ENCODE data around the gene MPHOSPH6.
"Not testable (repeated sequence)": the region's sequence is repeated elsewhere in the genome, so short reads cannot be mapped to it uniquely, and the experiment has no call there.

Gene MPHOSPH6

GRCh38 chr16:82169861-82170845, at the start of gene MPHOSPH6:
Gene MPHOSPH6, minus strand, starts transcription at chr16:82170224. Its CDS starts 49 bp downstream, at chr16:82170175.
- DNase-seq = peak; percentile 46 to 94 (median 82)

- no peak for DNase-seq
Observed at GRCh38 chr16:82219298-82219697, 49.3 kb upstream of the MPHOSPH6 start.

- DNase-seq = not testable (repeated sequence)
Observed at GRCh38 chr16:82209314-82209713, 39.3 kb upstream of the MPHOSPH6 start.

GRCh38 chr16:82203198-82203597, 33.2 kb upstream of the MPHOSPH6 start:
- no peak for DNase-seq

DNA sequence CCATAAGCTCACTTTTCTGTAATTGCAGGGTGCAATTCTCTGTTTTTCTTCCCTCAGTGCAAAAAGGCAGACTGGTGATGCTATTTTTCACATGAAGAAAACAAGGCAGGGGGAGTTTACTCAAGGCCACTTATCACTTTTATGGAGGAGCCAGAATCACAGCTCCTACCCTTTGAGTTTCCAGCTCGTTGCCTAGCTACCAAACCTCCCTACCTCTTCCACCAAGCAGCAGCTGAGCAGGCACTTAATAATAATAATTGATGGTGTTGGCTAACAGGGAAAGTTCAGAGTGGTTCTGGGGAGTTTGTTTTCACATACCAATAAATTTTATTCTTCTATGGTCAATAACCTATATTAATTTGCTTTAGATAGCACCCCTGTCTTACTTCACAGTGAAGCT, 31.9 kb upstream of the MPHOSPH6 start:
- no peak for DNase-seq

DNA sequence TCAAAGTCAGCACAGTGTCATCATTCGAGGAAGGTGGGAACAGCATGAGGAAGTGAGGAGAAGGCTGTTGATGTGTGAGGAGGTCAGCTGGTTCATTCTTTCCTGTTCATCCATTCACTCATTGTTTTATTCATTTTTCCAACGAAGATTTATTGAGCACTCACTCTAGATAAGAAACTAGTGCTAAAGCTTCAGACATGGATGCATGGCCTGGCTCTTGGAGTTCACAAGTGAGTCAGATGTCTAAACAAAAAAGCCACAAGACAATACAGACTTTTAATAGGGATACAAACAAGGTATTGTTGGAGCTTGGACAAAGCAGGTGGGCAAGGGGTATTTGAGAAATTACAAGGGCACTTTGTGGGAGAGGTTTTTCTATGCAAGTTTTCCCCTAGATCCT, 31.3 kb upstream of the MPHOSPH6 start:
- no peak for DNase-seq

- no peak for DNase-seq
Observed at GRCh38 chr16:82199209-82199608, 29.2 kb upstream of the MPHOSPH6 start.

GRCh38 chr16:82197540-82198240, 27.7 kb upstream of the MPHOSPH6 start:
- no peak for DNase-seq

DNA sequence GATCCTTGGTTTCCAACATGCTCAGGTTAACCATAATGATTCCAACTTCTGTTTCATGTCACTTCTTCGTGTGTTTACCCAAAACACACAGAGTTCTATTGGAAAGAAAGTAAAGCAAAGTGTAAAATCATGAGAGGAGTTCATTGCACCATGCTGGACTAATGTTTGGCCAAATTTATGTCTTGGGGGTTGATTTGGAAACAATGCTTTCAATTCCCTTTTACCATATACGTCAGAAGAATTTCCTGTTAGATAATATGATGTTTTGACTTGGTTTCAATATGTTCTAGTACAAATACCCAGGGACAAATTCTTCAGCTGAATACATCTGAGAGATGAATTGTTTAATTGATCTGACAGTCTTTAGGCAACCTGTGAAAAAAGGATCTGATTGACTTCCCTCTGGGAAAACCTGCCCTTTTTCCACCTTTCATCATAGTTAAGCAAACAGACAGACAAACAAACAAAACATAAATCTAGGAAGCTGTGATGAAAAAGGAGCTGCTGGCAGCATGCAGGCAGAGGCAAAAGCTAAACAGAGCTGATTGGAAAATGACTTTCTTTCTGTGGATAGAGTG, 26.0 kb upstream of the MPHOSPH6 start:
- no peak for DNase-seq

- DNase-seq = no peak
Observed at GRCh38 chr16:82194086-82194485, 24.1 kb upstream of the MPHOSPH6 start.

DNA sequence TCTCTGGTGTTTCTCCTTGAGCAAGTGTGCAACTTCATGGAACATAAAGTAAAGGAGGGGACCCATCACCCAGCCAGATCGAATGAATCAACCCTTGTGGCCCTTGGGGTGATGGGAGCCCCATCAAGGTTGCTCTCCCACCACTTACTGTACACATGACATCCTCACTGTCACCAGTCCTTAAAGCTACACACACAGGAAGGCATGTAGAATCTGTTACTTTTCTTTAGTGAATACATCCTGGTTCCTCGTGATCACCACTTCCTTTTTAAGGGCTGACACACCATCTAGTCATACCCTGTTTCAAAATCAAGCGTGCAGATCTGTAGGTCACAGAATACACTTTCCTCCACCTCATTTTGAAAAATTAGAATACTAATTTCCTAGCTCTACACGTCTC, 22.6 kb upstream of the MPHOSPH6 start:
- DNase-seq = peak in 2 of 14 donors; percentile 0 to 12

DNA sequence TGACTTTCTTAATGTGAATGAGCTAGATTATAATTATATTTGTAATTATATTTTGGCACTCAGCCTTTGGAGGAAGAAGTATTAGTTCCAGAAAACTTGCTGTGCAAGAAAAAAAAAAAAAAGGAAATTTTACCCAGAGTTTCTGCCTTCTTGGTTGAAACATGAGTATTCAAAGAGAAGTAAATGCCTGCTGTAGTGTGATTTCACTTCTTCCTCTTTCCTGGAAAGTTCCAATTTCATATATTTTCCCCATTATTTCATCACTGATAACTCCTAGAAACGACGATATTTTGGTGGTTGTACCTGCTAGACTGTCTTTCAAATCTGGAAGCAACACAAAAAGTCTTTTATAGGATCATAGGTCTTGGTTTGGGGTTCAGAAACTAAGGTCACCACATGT, 20.4 kb upstream of the MPHOSPH6 start:
- DNase-seq = no peak

- no peak for DNase-seq
Observed at GRCh38 chr16:82187829-82188228, 17.8 kb upstream of the MPHOSPH6 start.

GRCh38 chr16:82185012-82185411, 15.0 kb upstream of the MPHOSPH6 start:
- no peak for DNase-seq

DNA sequence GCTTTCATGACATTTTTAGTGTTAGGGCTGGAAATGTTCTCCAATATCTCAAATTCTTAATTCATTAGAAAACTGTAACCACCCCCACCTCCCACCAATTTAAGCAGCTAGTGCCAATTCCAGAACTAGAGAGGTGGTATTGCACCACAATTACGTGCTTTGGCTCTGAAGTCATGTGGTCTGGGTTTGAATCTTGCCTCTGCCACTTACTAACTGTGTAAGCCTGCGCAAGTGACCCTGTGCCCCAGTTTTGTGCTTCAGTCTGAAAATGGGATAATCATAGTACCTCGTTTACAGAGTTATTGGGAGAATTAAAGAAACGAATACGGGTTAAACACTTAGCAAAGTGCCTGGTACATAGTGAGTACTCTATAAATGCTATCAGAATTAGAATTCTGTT, 14.2 kb upstream of the MPHOSPH6 start:
- no peak for DNase-seq

DNA sequence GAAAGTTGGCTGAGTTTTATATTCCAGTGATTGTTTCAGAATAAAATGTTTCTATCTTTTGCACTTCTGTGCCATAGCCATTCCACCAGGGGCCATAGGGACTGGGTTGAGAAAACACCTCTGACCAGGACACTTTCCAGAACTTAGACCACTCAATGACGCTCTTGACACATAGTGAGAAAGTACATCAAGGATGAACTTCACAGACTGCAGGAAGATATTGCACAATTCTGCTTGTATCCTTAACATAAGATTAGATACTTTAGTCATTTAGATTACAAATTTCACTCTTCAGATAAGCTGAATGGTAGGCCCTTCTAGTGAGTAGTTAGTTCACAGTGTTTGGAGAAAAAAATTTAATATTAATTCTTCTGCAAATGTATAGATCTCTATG, 13.0 kb upstream of the MPHOSPH6 start:
- no peak for DNase-seq

- DNase-seq = no peak
Observed at GRCh38 chr16:82182266-82183003, 12.4 kb upstream of the MPHOSPH6 start.

DNA sequence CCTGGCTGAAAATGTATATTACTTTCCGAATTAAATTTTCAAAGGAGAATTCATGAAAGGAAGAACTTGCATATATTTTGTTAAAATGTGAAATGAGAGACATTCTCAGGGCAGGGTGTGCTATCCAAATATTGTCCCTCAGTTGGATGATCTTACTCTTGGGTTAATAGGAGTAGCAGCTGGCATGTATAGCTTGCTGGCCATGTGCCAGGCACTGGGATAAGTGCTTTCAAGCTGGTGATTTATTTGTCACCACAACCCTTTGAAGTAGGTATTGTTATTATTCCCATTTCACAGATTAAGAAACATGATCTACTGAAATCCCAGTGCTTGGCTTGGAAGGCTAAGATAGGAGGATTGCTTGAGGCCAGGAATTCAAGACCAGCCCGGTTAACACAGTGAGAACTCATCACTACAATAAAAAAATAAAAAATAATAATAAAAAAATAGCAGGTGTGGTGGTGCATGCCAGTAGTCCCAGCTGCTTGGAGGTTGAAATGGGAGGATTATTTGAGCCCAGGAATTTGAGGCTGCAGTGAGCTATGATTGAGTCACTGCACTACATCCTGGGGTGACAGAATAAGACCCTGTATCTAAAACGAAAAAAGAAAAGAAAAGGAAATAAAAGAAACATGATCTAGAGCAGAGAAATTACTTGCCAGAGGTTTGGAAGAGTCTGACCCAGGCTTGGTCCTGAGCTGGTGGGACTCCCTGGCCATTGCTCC, 11.6 kb upstream of the MPHOSPH6 start:
- no peak for DNase-seq

- no peak for DNase-seq
Observed at GRCh38 chr16:82178352-82178751, 8.3 kb upstream of the MPHOSPH6 start.

DNA sequence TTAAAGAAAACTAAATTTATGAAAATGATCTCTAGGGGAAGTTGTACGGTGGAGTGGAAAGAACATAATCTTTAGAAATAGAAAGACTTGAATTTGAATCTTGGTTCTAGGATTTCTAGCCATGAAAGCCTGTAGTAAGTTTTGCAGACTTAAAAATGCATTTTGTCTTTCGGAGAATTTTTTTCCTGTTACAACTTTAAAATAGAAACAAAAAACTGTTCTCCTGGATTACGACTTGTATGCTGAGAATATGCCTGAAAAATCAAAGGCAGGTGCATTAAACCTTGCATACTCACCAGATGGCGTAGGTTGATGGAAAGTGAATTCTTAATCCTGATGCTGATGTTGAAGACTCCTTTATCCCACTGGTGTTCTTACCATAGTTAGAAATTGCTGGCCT, 7.5 kb upstream of the MPHOSPH6 start:
- DNase-seq = no peak

DNA sequence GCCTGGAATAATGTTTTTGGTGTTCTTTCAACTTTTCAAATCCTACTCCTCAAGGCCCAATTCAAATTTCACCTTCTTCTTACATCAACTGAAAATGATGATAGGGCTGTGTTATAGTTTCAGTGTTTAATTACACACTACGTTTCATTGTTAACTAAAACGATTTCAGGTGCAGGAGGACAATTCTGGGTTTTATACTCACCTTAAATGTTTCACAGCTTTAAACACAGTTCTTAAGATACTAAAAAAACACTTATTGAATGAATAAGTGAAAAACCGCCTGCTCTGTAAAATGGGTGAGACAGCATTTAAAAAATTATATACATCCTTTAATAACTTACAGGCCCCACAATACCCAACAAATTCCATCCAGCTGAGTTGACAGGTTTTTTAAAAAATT, 6.2 kb upstream of the MPHOSPH6 start:
- DNase-seq = no peak

DNA sequence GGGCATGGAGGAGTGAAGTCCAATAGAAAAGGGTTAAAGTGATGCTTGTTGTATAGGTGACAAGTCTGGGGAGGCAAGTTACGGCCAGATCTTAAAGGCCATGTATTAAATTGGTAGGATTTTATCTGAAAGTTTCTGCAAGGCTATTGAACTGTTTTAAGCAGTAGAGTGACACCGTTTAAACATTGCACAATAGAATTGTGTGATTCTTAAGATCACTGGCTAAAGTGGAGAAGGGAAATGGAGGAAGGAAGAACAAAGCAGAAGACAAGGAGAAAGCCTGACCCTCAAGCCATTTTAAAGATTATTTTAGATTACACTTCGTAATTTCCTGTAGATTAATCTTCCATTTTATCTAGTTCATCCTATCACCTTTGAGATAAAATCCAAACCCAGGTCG, 5.6 kb upstream of the MPHOSPH6 start:
- no peak for DNase-seq
